Glutamatergic neuron (in vitro differentiated cells): ENCODE results near the gene CLPX. TPM values are rescaled to one million over a fixed set of nuclear protein-coding genes. Genes with fewer than 3 reads are reported as not detected.

Experiments used
- DNase-seq: peaks from one replicate; pipeline ENCODE4 v3.0.0; 2022
- H3K27ac Mint-ChIP-seq: one replicate; pipeline ENCODE4 v1.8.0; 2020; ENCODE audit warnings: mild to moderate bottlenecking, mixed read lengths, inconsistent platforms; ENCODE audit not compliant: unreplicated experiment
- H3K27me3 Mint-ChIP-seq: one replicate; pipeline ENCODE4 v1.8.0; 2020; ENCODE audit warnings: mild to moderate bottlenecking, moderate library complexity, mixed read lengths, inconsistent platforms; ENCODE audit not compliant: unreplicated experiment
- H3K36me3 Mint-ChIP-seq: one replicate; pipeline ENCODE4 v1.8.0; 2020; ENCODE audit warnings: mild to moderate bottlenecking, mixed read lengths, inconsistent platforms; ENCODE audit not compliant: unreplicated experiment
- H3K4me1 Mint-ChIP-seq: one replicate; pipeline ENCODE4 v1.8.0; 2020; ENCODE audit warnings: mild to moderate bottlenecking, low read depth, mixed read lengths, inconsistent platforms; ENCODE audit not compliant: unreplicated experiment
- H3K4me3 Mint-ChIP-seq: one replicate; pipeline ENCODE4 v1.8.0; 2020; ENCODE audit warnings: mild to moderate bottlenecking, mixed read lengths, inconsistent platforms; ENCODE audit not compliant: unreplicated experiment
- H3K9me3 Mint-ChIP-seq: one replicate; pipeline ENCODE4 v1.8.0; 2020; ENCODE audit warnings: mild to moderate bottlenecking, moderate library complexity, mixed read lengths, inconsistent platforms; ENCODE audit not compliant: unreplicated experiment
- total RNA-seq: library from RNA; stranded (reverse); fragmentation: NEBNext Ultra II Directional; extraction: Animal tissue kit (Norgen Biotek cat#: 25700); gene quantifications from one replicate; pipeline ENCODE4 v1.2.1, GENCODE V29; 2021; ENCODE audit not compliant: unreplicated experiment
- TF ChIP-seq, protein P1 (sequence below): fragments of 200-600 bp; sonication (generic); IDR thresholded peaks from one replicate; pipeline ENCODE4 v1.5.0; 2021; ENCODE audit not compliant: partially characterized antibody, unreplicated experiment

CLPX gene
- total RNA-seq, 1 donor from 2014 or later, result 28.6 TPM

DNA sequence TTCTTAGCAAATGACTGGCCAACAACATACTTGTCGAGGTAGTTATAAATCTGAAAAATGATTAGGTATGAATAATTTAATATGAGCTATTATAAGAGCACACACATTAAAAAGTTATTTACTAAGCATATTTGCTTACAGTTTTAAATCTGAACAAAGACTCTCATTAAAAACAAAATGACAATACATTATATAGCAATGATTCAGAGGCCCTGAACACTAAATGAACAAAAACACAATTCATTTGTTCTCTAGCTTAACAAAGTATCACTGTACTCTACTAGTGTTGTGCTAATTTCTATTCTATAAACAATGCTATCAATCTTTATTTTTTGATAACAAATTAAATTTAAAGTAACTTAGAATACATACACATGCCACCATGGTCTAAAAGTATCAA lies 21.0 kb downstream of the CLPX start:
- H3K27me3 Mint-ChIP-seq, result no peaks in the 10 kb centered on the region
- H3K4me1 Mint-ChIP-seq, result no peaks in the 10 kb centered on the region
- no peak overlapping the region for H3K4me3 Mint-ChIP-seq
- H3K27ac Mint-ChIP-seq, result no peak overlapping the region
- no peak for DNase-seq
- no peaks in the 10 kb centered on the region for H3K9me3 Mint-ChIP-seq
- TF ChIP-seq, protein P1, sequence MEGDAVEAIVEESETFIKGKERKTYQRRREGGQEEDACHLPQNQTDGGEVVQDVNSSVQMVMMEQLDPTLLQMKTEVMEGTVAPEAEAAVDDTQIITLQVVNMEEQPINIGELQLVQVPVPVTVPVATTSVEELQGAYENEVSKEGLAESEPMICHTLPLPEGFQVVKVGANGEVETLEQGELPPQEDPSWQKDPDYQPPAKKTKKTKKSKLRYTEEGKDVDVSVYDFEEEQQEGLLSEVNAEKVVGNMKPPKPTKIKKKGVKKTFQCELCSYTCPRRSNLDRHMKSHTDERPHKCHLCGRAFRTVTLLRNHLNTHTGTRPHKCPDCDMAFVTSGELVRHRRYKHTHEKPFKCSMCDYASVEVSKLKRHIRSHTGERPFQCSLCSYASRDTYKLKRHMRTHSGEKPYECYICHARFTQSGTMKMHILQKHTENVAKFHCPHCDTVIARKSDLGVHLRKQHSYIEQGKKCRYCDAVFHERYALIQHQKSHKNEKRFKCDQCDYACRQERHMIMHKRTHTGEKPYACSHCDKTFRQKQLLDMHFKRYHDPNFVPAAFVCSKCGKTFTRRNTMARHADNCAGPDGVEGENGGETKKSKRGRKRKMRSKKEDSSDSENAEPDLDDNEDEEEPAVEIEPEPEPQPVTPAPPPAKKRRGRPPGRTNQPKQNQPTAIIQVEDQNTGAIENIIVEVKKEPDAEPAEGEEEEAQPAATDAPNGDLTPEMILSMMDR, result no peak
- H3K36me3 Mint-ChIP-seq, result no peaks in the 10 kb centered on the region

DNA sequence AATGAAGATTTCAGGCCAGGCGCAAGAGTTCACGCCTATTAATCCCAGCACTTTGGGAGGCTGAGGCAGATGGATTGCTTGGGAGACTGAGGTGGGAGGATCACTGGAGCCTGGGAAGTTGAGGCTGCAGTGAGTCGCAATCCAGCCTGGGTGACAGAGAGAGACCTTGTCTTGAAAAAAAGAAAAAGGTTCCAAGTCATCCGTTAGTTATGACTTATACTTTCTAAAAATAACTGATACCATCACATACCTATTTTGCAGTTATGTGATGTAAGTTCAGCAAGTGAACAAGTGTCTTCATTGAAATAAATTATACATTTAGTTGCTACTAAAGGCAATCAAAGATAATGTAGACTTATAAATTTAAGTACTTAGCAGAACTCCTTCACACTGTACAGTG lies 22.1 kb downstream of the CLPX start:
- Mint-ChIP-seq H3K27ac (no peak overlapping the region), H3K36me3 (no peaks in the 10 kb centered on the region), H3K4me3 (no peak overlapping the region), H3K27me3 (no peaks in the 10 kb centered on the region), H3K4me1 (no peaks in the 10 kb centered on the region), H3K9me3 (no peaks in the 10 kb centered on the region)
- TF ChIP-seq, protein P1, result no peak
- DNase-seq, result no peak

DNA sequence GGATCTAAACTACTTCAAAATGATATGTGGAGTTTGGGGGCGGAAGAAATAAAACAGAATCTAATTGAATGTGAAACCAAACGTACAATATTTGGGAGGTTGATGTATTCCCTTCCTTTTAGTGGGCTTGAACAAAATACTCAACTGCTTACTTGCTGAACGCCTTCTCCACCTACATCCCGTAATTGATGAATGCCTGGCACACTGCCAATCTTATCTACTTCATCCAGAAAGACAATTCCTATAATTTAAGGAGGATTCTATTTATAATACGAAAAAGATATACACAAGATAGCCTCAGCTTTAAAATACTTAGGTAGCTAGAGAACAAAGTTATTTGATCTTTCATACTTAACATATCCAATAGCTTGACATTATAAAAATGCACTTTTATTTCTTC lies 28.4 kb downstream of the CLPX start:
- DNase-seq, result no peak
- Mint-ChIP-seq H3K36me3 (no peaks in the 10 kb centered on the region), H3K4me1 (no peaks in the 10 kb centered on the region), H3K4me3 (no peak overlapping the region), H3K27ac (no peak overlapping the region), H3K9me3 (no peaks in the 10 kb centered on the region), H3K27me3 (no peaks in the 10 kb centered on the region)
- TF ChIP-seq, protein P1, result no peak

DNA sequence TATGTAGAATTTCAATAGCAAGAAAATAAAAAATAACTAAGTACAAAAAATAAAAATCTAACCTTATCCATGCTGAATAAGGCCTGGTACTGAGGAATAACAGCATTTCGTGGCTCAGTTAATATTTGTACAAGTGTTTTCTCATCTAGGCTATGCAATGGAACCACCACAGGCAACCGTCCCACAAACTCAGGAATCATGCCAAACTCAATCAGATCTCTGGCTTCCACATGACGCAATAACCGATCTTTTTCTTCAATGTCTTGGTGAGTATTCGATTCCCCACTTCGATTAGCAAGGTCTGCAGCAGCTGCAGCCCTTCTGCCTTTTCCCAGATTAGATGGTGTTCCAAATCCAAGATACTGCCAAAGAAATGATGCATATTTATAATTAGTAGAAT lies 30.4 kb downstream of the CLPX start:
- Mint-ChIP-seq H3K4me1 (no peaks in the 10 kb centered on the region), H3K36me3 (no peaks in the 10 kb centered on the region), H3K4me3 (no peak overlapping the region), H3K9me3 (no peaks in the 10 kb centered on the region), H3K27me3 (no peaks in the 10 kb centered on the region), H3K27ac (no peak overlapping the region)
- TF ChIP-seq, protein P1, result no peak
- DNase-seq, result no peak

DNA sequence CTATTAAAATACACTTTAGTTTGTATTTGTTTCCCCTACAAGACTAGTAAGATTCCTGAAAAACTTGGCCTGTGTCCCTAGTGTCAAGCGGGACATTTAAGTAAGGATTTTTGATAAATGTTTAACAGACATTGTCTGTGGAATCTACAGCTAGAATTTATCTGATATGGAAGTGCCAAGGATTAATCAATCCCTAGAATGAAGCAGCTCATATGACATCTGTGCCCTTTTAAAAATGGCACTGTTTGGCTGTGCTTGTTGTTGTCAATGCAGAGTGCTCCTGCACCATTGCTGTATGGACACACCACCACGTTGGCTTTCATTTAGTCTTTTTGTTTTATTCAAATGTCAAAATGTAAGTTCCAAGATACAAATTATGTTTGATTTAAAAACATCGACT lies 37.2 kb downstream of the CLPX start:
- Mint-ChIP-seq H3K27ac (no peak overlapping the region), H3K4me3 (no peak overlapping the region), H3K36me3 (no peaks in the 10 kb centered on the region), H3K9me3 (peaks cover 2% of the 10 kb centered on the region), H3K4me1 (peaks cover 3% of the 10 kb centered on the region), H3K27me3 (no peaks in the 10 kb centered on the region)
- TF ChIP-seq, protein P1, result no peak
- no peak for DNase-seq
